ENCODE measurements around the gene BCL2L1.

GRCh38 chr20:31670371-31671228 lies 52.1 kb downstream of the BCL2L1 start:
- no peak for TF ChIP-seq GATA3 (IDR thresholded peaks at IDR 0.05; ENCODE audit: low read depth, low read length)
- no peak for TF ChIP-seq GATA2 (IDR thresholded peaks at IDR 0.05; ENCODE audit: low read depth, low read length)
